GM18951 (cell line): ENCODE measurements around the gene BRAT1.

Source experiments
- POLR2A ChIP-seq: IDR thresholded peaks from 4 replicates; pipeline ENCODE4 v1.6.1; 2011; ENCODE audit warnings: mild to moderate bottlenecking; ENCODE audit not compliant: insufficient read length, insufficient read depth; ENCODE audit errors: extremely low read depth
- in situ Hi-C: fragments of 300-500 bp; cut with MboI; formaldehyde crosslinking; loops from one replicate; pipeline ENCODE4 v1.12.0; 2022; ENCODE audit warnings: low sequenced_read_pairs, mixed read lengths, inconsistent platforms; ENCODE audit not compliant: unreplicated experiment

Gene BRAT1

DNA sequence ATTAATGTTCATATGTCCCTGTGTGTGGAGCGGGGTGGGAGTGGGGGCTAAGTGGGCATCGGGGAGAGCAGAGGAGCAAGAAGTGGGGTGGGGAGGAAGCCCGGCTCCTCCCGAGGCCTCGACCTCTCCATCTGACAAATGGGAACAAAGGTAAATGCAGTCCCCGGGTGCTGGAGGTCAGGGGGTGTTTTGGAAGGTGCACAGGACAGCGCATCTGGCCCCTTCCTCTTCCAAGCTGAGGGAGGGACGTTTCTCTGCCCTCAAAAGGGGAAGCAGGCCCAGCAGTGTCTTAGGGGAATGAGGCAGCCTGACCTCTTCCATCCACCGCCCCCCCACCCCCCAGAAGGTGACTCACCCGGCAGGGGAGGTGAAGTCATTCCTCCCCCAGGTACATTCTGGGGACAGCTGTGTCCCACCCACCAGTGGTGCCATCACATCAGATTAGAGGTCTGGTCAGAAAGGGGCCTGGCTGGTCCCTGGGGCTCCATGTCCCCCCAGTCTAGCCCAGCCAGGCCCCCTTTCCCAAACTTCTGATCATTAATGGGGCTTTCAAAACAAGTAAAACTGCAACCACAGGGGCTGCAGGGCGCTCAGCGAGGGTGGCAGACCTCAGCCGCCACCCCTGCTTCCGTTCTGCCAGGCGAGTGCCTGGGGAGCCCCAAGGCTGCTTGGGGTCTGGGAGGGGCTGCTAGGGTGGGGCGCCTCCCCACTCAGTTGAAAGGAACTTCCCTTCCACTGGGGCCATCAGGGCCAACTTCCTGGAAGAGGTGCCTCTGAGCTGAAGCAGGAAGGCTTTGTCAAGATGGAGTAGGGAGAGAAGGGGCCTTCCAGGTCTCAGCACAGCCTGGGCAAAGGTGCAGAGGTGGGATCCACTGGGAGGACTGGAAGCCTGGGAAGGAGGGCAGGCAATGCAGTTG, 25.0 kb downstream of the BRAT1 start:
- in situ Hi-C loops: no loop called here
- no peak for TF ChIP-seq POLR2A

- TF ChIP-seq POLR2A: peak; percentile 13
- in situ Hi-C loops: no loop called here
Measured at GRCh38 chr7:2529161-2530070, 25.9 kb downstream of the BRAT1 start.

DNA sequence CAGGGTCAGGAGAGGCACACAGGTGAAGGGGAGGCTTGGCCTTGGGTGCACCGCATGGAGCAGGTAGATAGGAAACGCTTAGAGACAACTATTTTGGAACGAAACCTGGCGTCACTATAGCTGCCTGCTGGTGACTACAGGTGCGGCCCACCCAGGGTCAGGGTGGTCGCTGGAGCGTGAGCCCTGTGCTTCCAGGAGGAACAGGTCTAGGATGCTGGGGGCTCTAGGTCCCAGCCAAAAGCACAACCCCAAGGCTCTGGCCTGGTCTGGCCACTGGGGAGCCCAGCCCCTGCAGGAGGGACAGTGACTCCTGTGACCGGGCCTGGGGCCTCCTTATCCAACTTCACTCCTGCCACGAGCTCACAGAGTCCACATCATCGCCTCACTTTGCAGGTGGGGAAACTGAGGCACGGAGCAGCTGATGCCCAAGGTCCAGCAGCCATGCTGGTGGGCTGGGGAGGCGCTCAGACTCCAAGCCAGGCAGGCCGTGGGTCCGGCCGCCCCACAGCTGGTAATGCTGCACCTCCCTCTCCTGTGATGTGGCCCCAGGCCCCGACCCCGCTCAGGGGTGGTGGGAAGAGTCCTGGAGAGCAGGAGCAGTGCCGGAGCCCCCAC, 26.7 kb downstream of the BRAT1 start:
- in situ Hi-C loops: no loop called here
- TF ChIP-seq POLR2A: peak; percentile 4

DNA sequence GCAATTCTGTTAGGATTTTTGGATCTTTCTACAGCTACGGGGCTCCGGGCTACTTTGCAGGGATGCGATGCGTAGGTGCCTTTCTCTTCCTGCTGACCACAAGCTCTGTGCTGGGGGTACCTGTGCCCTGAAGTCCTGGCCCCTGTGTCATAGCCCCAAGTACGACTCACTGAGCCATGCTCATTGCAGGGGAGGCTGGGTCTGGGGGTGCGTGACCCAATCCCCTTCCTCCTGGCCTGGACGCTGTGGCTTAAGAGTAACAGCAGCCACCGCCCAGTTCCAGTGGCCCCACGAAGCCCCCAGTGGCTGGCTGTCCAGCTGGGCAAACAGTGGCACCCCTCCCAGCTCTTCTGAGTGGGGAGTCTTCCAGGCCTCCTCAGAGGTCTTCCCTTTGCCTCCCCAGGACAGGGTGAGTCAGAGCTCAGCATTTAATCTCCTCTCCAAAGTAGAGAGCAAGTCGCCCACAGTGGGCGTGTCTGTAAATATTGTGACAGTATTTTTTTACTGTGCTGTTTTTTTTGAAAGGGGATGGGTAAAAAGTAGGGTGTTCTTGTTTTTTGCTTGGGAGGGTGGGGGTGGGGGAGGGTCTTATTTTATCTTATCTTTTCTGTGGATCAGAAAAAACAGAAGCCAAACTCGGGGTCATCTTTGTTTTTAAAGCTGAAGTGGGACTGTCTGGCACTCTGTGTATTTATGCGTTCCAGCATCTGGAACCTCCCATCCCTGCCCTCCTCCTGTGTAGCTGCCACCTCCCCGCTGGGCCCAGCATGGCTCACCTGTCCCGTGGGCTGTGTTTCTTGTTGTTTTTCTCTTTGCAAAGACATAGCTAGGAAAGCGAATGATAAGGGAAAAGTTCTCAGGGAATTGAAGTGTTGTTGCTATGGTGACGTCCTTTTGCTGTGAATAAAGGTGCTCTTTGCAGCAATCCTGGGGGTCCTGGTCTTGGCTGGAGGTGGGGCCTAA, 27.5 kb downstream of the BRAT1 start:
- in situ Hi-C loops: no loop called here
- no peak for TF ChIP-seq POLR2A

DNA sequence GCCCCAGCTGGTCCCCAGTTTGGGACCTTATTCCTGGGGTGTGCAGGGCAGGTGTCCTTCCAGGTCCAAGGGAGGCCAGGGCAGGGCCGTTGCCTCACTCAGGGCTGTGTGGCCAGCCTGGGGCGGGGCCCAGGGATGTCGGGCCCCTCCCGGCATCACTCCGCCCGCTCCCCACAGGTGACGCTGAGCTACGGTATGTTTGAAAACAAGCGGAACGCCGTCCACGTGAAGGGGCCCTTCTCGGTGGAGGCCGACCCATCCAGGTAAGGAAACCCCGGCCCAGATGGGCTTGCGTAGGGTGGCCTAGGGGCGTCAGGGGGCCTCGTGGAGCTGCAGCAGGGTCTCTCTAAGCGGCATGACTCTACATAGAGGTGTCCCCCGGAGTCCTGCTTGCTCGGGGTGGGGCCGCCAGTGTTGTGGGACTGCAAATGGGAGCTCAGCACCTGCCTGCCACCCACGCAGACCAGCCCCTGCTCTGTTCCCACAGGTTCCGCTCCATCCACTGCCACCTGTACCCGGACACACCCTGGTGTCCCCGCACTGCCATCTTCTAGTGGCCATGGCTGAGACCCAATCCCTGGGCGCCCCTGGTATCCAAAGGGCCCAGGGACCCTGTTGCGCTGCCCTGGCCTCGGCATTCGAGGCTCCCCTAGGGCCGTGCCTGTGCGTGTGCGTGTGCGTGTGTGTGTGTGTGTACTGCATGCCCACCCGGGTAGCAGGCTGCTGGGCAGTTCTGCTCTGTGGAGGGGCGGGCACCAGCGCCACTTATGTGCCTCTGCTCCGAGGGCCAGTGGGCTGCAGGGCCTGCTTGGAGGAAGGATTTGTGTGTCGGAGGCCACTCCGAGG, 28.4 kb downstream of the BRAT1 start:
- in situ Hi-C loops: no loop called here
- TF ChIP-seq POLR2A: no peak

GRCh38 chr7:2525658-2526630, 29.4 kb downstream of the BRAT1 start:
- in situ Hi-C loops: no loop called here
- no peak for TF ChIP-seq POLR2A

- in situ Hi-C loops: no loop called here
Measured at GRCh38 chr7:2524808-2525657, 30.3 kb downstream of the BRAT1 start.

DNA sequence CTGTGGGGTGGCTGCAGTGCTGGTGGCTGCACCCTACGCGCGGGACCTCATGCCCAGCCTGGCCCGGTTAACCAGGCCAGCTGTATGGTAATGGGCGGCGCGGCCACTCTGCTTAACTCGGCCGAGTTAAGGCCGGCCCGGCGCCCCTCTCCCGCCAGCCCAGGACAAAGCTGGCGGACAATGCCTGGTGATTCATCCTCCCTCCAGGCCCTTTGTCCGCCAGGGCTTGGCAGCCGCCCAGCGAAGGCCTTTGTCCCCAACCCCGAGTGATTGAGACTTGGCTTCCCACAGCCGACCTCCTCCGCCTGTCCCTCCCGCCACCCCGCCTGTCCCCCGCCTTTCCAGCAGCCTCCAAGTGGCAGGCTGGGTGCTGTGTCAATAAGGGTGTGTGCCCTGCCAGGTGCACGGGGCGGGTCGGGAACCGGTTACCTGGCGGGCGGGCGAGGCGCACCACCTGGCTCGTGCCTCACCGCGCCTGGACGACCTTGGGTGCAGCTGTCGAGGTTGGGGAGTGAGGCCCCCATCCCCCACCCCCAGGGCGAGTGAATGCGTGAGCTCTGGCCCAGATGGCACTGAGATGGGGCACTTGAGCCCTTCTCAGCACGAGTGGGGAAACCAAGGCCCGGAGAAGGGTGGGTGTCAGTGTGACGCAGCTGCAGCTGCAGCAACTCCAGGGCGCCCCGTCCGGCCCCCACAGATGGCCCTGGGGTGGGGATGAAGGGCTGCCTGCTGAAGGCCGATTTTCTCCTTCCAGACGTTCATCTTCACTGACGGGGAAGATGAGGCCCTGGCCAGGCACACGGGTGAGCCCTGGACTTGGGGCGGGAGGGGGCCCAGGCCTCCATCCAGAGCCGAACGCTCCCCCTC, 31.1 kb downstream of the BRAT1 start:
- in situ Hi-C loops: no loop called here

More at GRCh38 chr7:2524808-2525657, 30.3 kb downstream of the BRAT1 start:
- no peak for TF ChIP-seq POLR2A

DNA sequence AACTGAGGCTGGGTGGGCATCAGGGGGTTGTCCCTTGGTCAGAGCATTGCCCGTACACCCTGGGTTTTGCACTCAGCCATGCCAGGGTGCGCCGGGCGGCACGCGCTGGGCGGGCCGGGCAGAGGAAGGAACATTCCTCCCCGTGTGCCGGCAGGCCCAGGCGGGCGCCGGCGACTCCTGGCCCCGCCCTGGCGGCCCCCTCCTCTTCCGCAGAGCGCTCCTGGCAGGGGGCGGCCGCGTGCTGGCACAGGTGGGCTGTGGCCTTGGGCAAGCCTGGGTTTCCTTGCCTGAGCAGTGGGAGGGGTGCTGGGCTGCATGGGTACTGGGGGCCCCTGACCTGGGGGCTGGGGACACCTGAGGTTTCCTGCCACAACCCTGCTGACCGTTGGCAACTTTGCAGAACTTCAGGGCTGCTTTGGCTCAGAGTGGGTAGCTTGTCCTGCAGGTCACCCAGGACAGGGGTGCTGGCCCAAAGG, 31.8 kb downstream of the BRAT1 start:
- no peak for TF ChIP-seq POLR2A
- in situ Hi-C loops: no loop called here

More for the DNA sequence above, 31.1 kb downstream of the BRAT1 start:
- no peak for TF ChIP-seq POLR2A
